Measurements from ENCODE around the gene PAX5.

DNA sequence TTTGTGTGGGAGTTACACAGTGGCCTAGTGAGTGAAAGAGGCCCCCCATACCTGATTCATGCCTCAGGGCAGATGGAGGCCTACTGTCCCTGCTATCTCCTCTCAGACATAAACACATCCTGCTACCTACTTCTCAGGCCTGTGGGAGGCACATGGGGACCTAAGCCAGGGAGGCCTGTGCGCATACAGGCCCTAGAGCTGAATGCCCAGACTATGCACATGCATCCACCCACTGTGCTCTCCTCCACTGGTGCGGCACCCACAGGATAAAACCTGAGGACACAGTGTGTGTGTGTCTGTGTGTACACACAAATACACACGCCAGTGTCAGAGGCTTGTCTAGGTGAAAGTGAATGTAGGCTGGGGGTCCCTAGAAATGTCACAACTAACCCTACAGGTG lies 1.4 kb downstream of the PAX5 start:
- TF ChIP-seq, protein P1, sequence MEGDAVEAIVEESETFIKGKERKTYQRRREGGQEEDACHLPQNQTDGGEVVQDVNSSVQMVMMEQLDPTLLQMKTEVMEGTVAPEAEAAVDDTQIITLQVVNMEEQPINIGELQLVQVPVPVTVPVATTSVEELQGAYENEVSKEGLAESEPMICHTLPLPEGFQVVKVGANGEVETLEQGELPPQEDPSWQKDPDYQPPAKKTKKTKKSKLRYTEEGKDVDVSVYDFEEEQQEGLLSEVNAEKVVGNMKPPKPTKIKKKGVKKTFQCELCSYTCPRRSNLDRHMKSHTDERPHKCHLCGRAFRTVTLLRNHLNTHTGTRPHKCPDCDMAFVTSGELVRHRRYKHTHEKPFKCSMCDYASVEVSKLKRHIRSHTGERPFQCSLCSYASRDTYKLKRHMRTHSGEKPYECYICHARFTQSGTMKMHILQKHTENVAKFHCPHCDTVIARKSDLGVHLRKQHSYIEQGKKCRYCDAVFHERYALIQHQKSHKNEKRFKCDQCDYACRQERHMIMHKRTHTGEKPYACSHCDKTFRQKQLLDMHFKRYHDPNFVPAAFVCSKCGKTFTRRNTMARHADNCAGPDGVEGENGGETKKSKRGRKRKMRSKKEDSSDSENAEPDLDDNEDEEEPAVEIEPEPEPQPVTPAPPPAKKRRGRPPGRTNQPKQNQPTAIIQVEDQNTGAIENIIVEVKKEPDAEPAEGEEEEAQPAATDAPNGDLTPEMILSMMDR (conservative IDR thresholded peaks at IDR 0.05): no peak
- TF ChIP-seq EZH2 (IDR thresholded peaks at IDR 0.05; ENCODE audit: low read depth): no peak
